Spleen (tissue), 7 donors: Measurements from ENCODE around the gene HES4.

Source experiments
- POLR2A ChIP-seq, 3 donors: fragments of 450-650 bp; IDR thresholded peaks; one replicate each; pipeline ENCODE4 v1.5.1; 2017; ENCODE audit warnings: antibody characterized with exemption in 3 of 3, mild to moderate bottlenecking in 1 of 3
- TF ChIP-seq, protein P1 (sequence below), 11 experiments: fragments of 200-600 bp in 7 of 11; fragments of 450-650 bp in 4 of 11; sonication (generic) in 4 of 11; IDR thresholded peaks in 8 of 11; conservative IDR thresholded peaks in 3 of 11; 1 replicate in 7 of 11; 2 replicates in 4 of 11; pipeline versions ENCODE4 v1.4.0 to v1.8.0; 2016 to 2021; ENCODE audit warnings: antibody characterized with exemption in 11 of 11, inconsistent platforms in 4 of 11, mild to moderate bottlenecking in 1 of 11
- donor health status: DM: no; HTN: no; CAD: no; lungs with moderate emphysema.
- donor health status: DM: no; HTN: no; CAD: no.
- donor health status: DM: no; HTN: no; CAD: no.

DNA sequence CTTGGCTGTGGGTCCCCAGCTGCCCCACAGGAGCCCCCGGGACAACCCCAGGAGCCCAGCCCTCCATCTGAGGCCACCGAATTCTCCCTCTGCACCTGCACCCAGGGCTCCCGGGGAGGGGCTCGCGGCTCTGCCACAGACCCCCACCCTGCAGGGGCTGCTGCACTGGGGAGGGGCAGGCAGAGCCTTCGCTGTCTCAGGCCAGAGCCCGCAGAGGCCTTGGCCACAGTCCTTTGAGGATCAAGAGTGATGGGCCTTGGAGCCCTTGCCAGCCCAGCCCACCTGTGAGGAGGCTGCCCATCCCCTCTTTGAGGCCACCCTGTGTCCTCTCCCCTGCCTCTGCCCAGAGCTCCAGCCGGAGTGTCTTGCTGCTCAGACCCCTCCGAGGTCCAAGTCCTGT, 24.5 kb downstream of the HES4 start:
- TF ChIP-seq, protein P1, sequence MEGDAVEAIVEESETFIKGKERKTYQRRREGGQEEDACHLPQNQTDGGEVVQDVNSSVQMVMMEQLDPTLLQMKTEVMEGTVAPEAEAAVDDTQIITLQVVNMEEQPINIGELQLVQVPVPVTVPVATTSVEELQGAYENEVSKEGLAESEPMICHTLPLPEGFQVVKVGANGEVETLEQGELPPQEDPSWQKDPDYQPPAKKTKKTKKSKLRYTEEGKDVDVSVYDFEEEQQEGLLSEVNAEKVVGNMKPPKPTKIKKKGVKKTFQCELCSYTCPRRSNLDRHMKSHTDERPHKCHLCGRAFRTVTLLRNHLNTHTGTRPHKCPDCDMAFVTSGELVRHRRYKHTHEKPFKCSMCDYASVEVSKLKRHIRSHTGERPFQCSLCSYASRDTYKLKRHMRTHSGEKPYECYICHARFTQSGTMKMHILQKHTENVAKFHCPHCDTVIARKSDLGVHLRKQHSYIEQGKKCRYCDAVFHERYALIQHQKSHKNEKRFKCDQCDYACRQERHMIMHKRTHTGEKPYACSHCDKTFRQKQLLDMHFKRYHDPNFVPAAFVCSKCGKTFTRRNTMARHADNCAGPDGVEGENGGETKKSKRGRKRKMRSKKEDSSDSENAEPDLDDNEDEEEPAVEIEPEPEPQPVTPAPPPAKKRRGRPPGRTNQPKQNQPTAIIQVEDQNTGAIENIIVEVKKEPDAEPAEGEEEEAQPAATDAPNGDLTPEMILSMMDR (IDR thresholded peaks at IDR 0.05 in 8 of 11, conservative IDR thresholded peaks at IDR 0.05 in 3 of 11), result no peak
- no peak for TF ChIP-seq POLR2A (IDR thresholded peaks at IDR 0.05)
